GM12878 (cell line): Measurements from ENCODE around the gene RPL36. TPM values are rescaled to one million over a fixed set of nuclear protein-coding genes. Genes with fewer than 3 reads are reported as not detected.
A peak's percentile ranks its signal among the peaks of the same experiment; 100 is the strongest.

ENCODE experiments used
- ATAC-seq: fragments of 200-7000 bp; cut with Tn5 transposase; 3 replicates; pipeline ENCODE4 v1.9.1; 2020; ENCODE audit warnings: mild to moderate bottlenecking, moderate library complexity
- BruUV-seq: library from RNA; stranded (reverse); fragments of 400-500 nt; replicated peaks from 2 replicates; lab custom pipeline; 2021; lab: Mats Ljungman, UMichigan
- CTCF ChIA-PET: fragments of 300-600 bp; sonication (Branson Sonifier 250); formaldehyde crosslinking; extraction: SDS; loops from one replicate; lab custom pipeline; 2021; ENCODE audit warnings: inconsistent platforms; lab: Yijun Ruan, JAX
- POLR2A ChIA-PET: fragments of 350-600 bp; formaldehyde crosslinking; extraction: SDS; loops from one replicate; lab custom pipeline; 2021; ENCODE audit warnings: inconsistent platforms; lab: Charles Lee
- RAD21 ChIA-PET: fragments of 300-600 bp; sonication (Branson Sonifier 250); formaldehyde crosslinking; loops from one replicate; lab custom pipeline; 2023; ENCODE audit warnings: antibody characterized with exemption; ENCODE audit not compliant: unreplicated experiment; lab: Charles Lee
- SMC1A ChIA-PET: fragments of 300-600 bp; sonication (Branson Sonifier 250); formaldehyde crosslinking; loops from one replicate; lab custom pipeline; 2023; ENCODE audit not compliant: unreplicated experiment, uncharacterized antibody; lab: Charles Lee
- DNase-seq: peaks from one replicate; pipeline ENCODE4 v3.0.0-alpha.2; 2011; ENCODE audit warnings: low read depth, low spot score
- FAIRE-seq: peaks from 3 replicates; lab custom pipeline; 2011; peaks lifted over from hg19 to GRCh38; lab: Jason Lieb, UNC
- H2AFZ ChIP-seq: 2 replicates; pipeline ENCODE4 v1.6.0; 2011; ENCODE audit warnings: low read depth, low read length, control low read depth; ENCODE audit not compliant: control insufficient read depth
- H3K27ac ChIP-seq: 2 replicates; pipeline ENCODE4 v1.5.1; 2011; ENCODE audit warnings: control low read depth; ENCODE audit not compliant: control insufficient read depth, insufficient read depth
- H3K27me3 ChIP-seq, 2 experiments: replicated peaks in 1 of 2; 2 replicates each; pipeline versions ENCODE4 v1.6.0 to v1.6.1; 2011; ENCODE audit warnings: low read length in 1 of 2; ENCODE audit not compliant: control insufficient read depth in 2 of 2, insufficient read depth in 2 of 2
- H3K36me3 ChIP-seq, 2 experiments: 2 replicates each; pipeline ENCODE4 v1.5.1; 2011; ENCODE audit warnings: low read length in 1 of 2; ENCODE audit not compliant: control insufficient read depth in 2 of 2, insufficient read depth in 2 of 2
- H3K4me1 ChIP-seq: 2 replicates; pipeline ENCODE4 v1.6.1; 2011; ENCODE audit warnings: mild to moderate bottlenecking, low read length, moderate library complexity, mixed read lengths; ENCODE audit not compliant: control insufficient read depth, insufficient read depth
- H3K4me2 ChIP-seq: 2 replicates; pipeline ENCODE4 v1.6.0; 2011; ENCODE audit warnings: control low read depth; ENCODE audit not compliant: control insufficient read depth, insufficient read depth
- H3K4me3 ChIP-seq: fragments of 200-600 bp; sonication (generic); 2 replicates; pipeline ENCODE4 v1.5.1; 2016
- H3K79me2 ChIP-seq: 2 replicates; pipeline ENCODE4 v1.6.0; 2011; ENCODE audit warnings: low read length; ENCODE audit not compliant: control insufficient read depth, insufficient read depth
- H3K9ac ChIP-seq: 2 replicates; pipeline ENCODE4 v1.8.0; 2011; ENCODE audit warnings: low read length, control low read depth, mixed read lengths; ENCODE audit not compliant: control insufficient read depth, insufficient read depth
- H3K9me3 ChIP-seq: replicated peaks from 3 replicates; pipeline ENCODE4 v1.5.1; 2011; ENCODE audit warnings: mild to moderate bottlenecking, low read length; ENCODE audit not compliant: control insufficient read depth, insufficient read depth
- H4K20me1 ChIP-seq: 2 replicates; pipeline ENCODE4 v1.6.0; 2011; ENCODE audit not compliant: control insufficient read depth, insufficient read depth
- ATF7 ChIP-seq: fragments of 450-650 bp; IDR thresholded peaks from 2 replicates; pipeline ENCODE4 v1.6.1; 2016; ENCODE audit warnings: low read depth, mild to moderate bottlenecking
- CREB1 ChIP-seq: IDR thresholded peaks from 2 replicates; pipeline ENCODE4 v1.6.1; 2012; ENCODE audit warnings: low read depth, mild to moderate bottlenecking, inconsistent platforms
- EGR1 ChIP-seq, 2 experiments: IDR thresholded peaks; 1 replicate in 1 of 2; 2 replicates in 1 of 2; pipeline ENCODE4 v1.6.1; 2011 to 2012; ENCODE audit warnings: low read depth in 2 of 2, low read length in 2 of 2, borderline replicate concordance in 1 of 2, mild to moderate bottlenecking in 1 of 2, moderate library complexity in 1 of 2
- EP300 ChIP-seq, 2 experiments: fragments of 150-350 bp in 1 of 2; IDR thresholded peaks; 2 replicates each; pipeline ENCODE4 v1.6.1; 2011 to 2012; ENCODE audit warnings: low read depth in 2 of 2, low read length in 2 of 2, borderline replicate concordance in 1 of 2, improper control_type of control experiment in 1 of 2, inconsistent platforms in 1 of 2; ENCODE audit not compliant: control insufficient read depth in 1 of 2
- ESRRA ChIP-seq: IDR thresholded peaks from 2 replicates; pipeline ENCODE4 v1.6.1; 2012; ENCODE audit warnings: mild to moderate bottlenecking, low read length, improper control_type of control experiment
- ETV6 ChIP-seq, 2 experiments: fragments of 450-650 bp in 1 of 2; IDR thresholded peaks in 1 of 2; conservative IDR thresholded peaks in 1 of 2; 2 replicates each; pipeline ENCODE4 v1.6.1; 2014; ENCODE audit warnings: antibody characterized with exemption in 1 of 2, borderline replicate concordance in 1 of 2, low read depth in 1 of 2, mild to moderate bottlenecking in 1 of 2, moderate library complexity in 1 of 2
- FOS ChIP-seq: IDR thresholded peaks from 3 replicates; pipeline ENCODE4 v1.6.1; 2011; ENCODE audit warnings: borderline replicate concordance; ENCODE audit not compliant: insufficient read length; ENCODE audit errors: extremely low read depth
- KAT2A ChIP-seq: conservative IDR thresholded peaks from 2 replicates; pipeline ENCODE4 v1.6.1; 2011; ENCODE audit warnings: low read depth, low read length; ENCODE audit not compliant: control insufficient read depth
- PAX5 ChIP-seq: IDR thresholded peaks from 2 replicates; pipeline ENCODE4 v1.6.1; 2011; ENCODE audit warnings: low read depth, low read length, borderline replicate concordance
- SRF ChIP-seq, 2 experiments: IDR thresholded peaks; 2 replicates each; pipeline ENCODE4 v1.6.1; 2011; ENCODE audit warnings: low read depth in 2 of 2, low read length in 2 of 2, mild to moderate bottlenecking in 1 of 2, moderate library complexity in 1 of 2
- STAT1 ChIP-seq: fragments of 450-650 bp; conservative IDR thresholded peaks from 2 replicates; pipeline ENCODE4 v1.6.1; 2014; ENCODE audit warnings: antibody characterized with exemption, mild to moderate bottlenecking
- WRNIP1 ChIP-seq: IDR thresholded peaks from 2 replicates; pipeline ENCODE4 v1.6.1; 2011; ENCODE audit warnings: low read depth, low read length, improper control_type of control experiment, borderline replicate concordance
- YY1 ChIP-seq: IDR thresholded peaks from 2 replicates; pipeline ENCODE4 v1.6.1; 2011; ENCODE audit warnings: low read depth, mild to moderate bottlenecking, low read length
- ZNF24 ChIP-seq: fragments of 450-650 bp; IDR thresholded peaks from 2 replicates; pipeline ENCODE4 v1.6.1; 2017; ENCODE audit warnings: antibody characterized with exemption, mild to moderate bottlenecking
- WGBS: methylation state at CpG from one replicate; pipeline ENCODE4 v1.1.6; 2016; ENCODE audit warnings: low lambda C conversion rate; ENCODE audit not compliant: insufficient replicate concordance, insufficient coverage; ENCODE audit errors: missing lambda C conversion rate; 5-methylcytosine and 5-hydroxymethylcytosine counted together
- in situ Hi-C: fragments of 300-500 bp; cut with MboI; formaldehyde crosslinking; loops from 9 replicates; pipeline ENCODE4 v1.14.3; 2018; ENCODE audit warnings: mixed read lengths
- intact Hi-C: fragments of 100-400 bp; cut with micrococcal nuclease; formaldehyde crosslinking; loops from one replicate; pipeline ENCODE4 v1.14.2; 2022; ENCODE audit not compliant: unreplicated experiment
- polyA plus RNA-seq, 11 experiments: library from polyadenylated mRNA; depleted of rRNA in 4 of 11; unstranded in 6 of 11; stranded (reverse) in 5 of 11; fragments of >200 nt; fragmentation: Nextera tagmentation in 4 of 11; fragmentation: Illumina TruSeq in 1 of 11; extraction: Ambion mirVana in 4 of 11; extraction: Trizol in 1 of 11; gene quantifications; 1 replicate in 1 of 11; 2 replicates in 10 of 11; pipeline versions ENCODE4 v1.2.1 to v1.2.3, GENCODE V29; 2011 to 2016; ENCODE audit warnings: inconsistent platforms in 2 of 11, missing spikeins in 2 of 11, low read depth in 1 of 11
- total RNA-seq, 4 experiments: library from RNA; depleted of rRNA in 3 of 4; stranded (reverse); fragments of >200 nt in 3 of 4; fragmentation: Illumina TruSeq in 1 of 4; extraction: Trizol in 1 of 4; gene quantifications; 2 replicates each; pipeline versions ENCODE4 v1.2.1 to v1.2.3, GENCODE V29; 2013 to 2021
- TF ChIP-seq, protein P1 (sequence below): IDR thresholded peaks from 2 replicates; pipeline ENCODE4 v1.6.1; 2011; ENCODE audit warnings: low read depth, low read length, improper control_type of control experiment, borderline replicate concordance
- TF ChIP-seq, protein P2 (sequence below): fragments of 450-650 bp; formaldehyde crosslinking; IDR thresholded peaks from 2 replicates; pipeline ENCODE4 v1.4.0; 2022; ENCODE audit warnings: mild to moderate bottlenecking, moderate library complexity
- TF ChIP-seq, protein P3 (sequence below): IDR thresholded peaks from 2 replicates; pipeline ENCODE4 v1.6.1; 2011; ENCODE audit warnings: borderline replicate concordance, low read depth, mild to moderate bottlenecking, moderate library complexity, mixed read lengths, low read length; ENCODE audit not compliant: insufficient read depth; ENCODE audit errors: extremely low read length

The RPL36 gene
- total and polyA plus RNA-seq, 10 of the 15 experiments (the other 5 are each of a cell fraction or from before 2014, with no cell fraction given) = 374 to 4,942 (median 2,053) TPM

DNA sequence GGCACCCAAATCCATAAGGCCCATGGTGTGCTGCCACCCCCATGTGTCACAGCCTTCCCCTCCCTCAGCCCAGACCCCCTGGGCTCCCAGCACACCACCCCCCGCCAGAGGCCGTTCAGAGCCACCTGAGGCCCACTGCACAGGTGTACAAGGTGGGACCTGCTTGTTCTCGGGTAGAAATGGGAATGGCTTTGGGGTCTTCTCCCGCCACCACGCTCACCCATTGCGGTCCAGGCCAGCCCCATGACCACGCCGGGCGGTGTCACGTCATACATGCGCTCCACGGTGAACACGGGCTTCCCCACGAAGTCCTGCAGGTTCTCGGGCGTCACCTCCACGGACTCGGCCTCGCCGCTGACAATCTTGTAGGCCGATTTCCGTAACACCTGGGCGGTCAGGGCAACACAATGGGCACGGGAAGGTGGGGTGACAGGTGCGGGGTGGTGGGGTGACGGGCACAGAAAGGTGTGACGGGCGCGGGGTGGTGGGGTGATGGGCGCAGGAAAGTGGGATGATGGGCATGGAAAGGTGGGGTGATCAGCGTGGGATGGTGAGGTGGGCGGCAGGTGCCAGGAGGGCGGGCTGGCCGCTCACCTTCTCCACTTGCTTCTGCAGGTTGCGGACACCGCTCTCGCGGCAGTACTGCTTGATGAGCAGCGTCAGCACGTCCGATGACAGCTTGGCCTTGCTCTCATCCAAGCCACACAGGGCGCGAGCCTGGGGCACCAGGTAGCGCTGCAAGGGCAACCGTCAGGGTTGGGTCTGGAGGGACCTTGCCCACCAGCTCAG is 4.3 kb downstream of the RPL36 start:
- no peak overlapping the region for H3K4me3 ChIP-seq
- H3K27me3 ChIP-seq = no peaks in the 10 kb centered on the region
- peak overlapping the region; percentile 25; the same call in 1 of the 2 replicates for H3K4me2 ChIP-seq
- ChIA-PET CTCF (no interaction called here), SMC1A (no interaction called here), POLR2A (interaction anchor here (0.5 kb wide), 1 partner anchor 20 kb away, joined by 4 read pairs; no protein-coding TSS in a partner anchor), RAD21 (no interaction called here)
- 93% methylated on average over 40 of the region's 45 CpGs for whole genome bisulfite sequencing
- H3K36me3 ChIP-seq = peaks cover 13 to 62% of the 10 kb centered on the region in 2 experiments
- TSS peak; percentile 34 for BruUV-seq
- no peak overlapping the region for H3K27ac ChIP-seq
- H3K4me1 ChIP-seq = peaks cover 10% of the 10 kb centered on the region
- H2AFZ ChIP-seq = no peak overlapping the region
- peaks cover 49% of the 10 kb centered on the region for H3K79me2 ChIP-seq
- no peak for DNase-seq
- no peak overlapping the region for H3K9ac ChIP-seq
- in situ Hi-C loops (no loop called here), intact Hi-C loops (no loop called here)
- no peaks in the 10 kb centered on the region; the same call in none of the 2 replicates for H4K20me1 ChIP-seq
- H3K9me3 ChIP-seq = no peaks in the 10 kb centered on the region
- no peak for FAIRE-seq
- no peak for ATAC-seq
- TF ChIP-seq, protein P1, sequence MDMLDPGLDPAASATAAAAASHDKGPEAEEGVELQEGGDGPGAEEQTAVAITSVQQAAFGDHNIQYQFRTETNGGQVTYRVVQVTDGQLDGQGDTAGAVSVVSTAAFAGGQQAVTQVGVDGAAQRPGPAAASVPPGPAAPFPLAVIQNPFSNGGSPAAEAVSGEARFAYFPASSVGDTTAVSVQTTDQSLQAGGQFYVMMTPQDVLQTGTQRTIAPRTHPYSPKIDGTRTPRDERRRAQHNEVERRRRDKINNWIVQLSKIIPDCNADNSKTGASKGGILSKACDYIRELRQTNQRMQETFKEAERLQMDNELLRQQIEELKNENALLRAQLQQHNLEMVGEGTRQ = no peak
- TF ChIP-seq YY1 = no peak
- no peak for TF ChIP-seq WRNIP1
- TF ChIP-seq KAT2A = no peak
- no peak for TF ChIP-seq STAT1
- TF ChIP-seq ESRRA = no peak
- TF ChIP-seq PAX5 = no peak
- no peak for TF ChIP-seq EGR1 (IDR thresholded peaks at IDR 0.05; ENCODE audit: borderline replicate concordance in 1 of 2, low read depth in 2 of 2, low read length in 2 of 2)
- no peak for TF ChIP-seq ZNF24
- TF ChIP-seq EP300 (IDR thresholded peaks at IDR 0.05; ENCODE audit: borderline replicate concordance in 1 of 2, control insufficient read depth in 1 of 2, low read depth in 2 of 2, low read length in 2 of 2) = no peak
- no peak for TF ChIP-seq ATF7
- TF ChIP-seq, protein P2, sequence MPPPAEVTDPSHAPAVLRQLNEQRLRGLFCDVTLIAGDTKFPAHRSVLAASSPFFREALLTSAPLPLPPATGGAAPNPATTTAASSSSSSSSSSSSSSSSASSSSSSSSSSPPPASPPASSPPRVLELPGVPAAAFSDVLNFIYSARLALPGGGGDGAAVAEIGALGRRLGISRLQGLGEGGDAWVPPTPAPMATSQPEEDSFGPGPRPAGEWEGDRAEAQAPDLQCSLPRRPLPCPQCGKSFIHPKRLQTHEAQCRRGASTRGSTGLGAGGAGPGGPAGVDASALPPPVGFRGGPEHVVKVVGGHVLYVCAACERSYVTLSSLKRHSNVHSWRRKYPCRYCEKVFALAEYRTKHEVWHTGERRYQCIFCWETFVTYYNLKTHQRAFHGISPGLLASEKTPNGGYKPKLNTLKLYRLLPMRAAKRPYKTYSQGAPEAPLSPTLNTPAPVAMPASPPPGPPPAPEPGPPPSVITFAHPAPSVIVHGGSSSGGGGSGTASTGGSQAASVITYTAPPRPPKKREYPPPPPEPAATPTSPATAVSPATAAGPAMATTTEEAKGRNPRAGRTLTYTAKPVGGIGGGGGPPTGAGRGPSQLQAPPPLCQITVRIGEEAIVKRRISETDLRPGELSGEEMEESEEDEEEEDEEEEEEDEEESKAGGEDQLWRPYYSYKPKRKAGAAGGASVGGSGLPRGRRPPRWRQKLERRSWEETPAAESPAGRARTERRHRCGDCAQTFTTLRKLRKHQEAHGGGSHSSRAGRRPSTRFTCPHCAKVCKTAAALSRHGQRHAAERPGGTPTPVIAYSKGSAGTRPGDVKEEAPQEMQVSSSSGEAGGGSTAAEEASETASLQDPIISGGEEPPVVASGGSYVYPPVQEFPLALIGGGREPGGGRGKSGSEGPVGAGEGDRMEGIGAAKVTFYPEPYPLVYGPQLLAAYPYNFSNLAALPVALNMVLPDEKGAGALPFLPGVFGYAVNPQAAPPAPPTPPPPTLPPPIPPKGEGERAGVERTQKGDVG (CRISPR knock-in tag) = no peak
- TF ChIP-seq ETV6 (conservative IDR thresholded peaks at IDR 0.05 in 1 of 2, IDR thresholded peaks at IDR 0.05 in 1 of 2; ENCODE audit: borderline replicate concordance in 1 of 2, low read depth in 1 of 2) = no peak
- TF ChIP-seq CREB1 = 0 out of 2 replicates have a peak, but pooled peaks have one; percentile 24
- TF ChIP-seq SRF (IDR thresholded peaks at IDR 0.05; ENCODE audit: low read depth in 2 of 2, low read length in 2 of 2) = no peak
- TF ChIP-seq, protein P3, sequence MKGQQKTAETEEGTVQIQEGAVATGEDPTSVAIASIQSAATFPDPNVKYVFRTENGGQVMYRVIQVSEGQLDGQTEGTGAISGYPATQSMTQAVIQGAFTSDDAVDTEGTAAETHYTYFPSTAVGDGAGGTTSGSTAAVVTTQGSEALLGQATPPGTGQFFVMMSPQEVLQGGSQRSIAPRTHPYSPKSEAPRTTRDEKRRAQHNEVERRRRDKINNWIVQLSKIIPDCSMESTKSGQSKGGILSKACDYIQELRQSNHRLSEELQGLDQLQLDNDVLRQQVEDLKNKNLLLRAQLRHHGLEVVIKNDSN = no peak
- no peak for TF ChIP-seq FOS
